ENCODE results near the gene POLR3A.

GRCh38 chr10:78069151-78069550 lies 39.8 kb upstream of the POLR3A start:
- TF ChIP-seq CTCF (IDR thresholded peaks at IDR 0.05) (no peak), NFIC (IDR thresholded peaks at IDR 0.05; ENCODE audit: borderline replicate concordance) (no peak), FOSL2 (IDR thresholded peaks at IDR 0.05; ENCODE audit: borderline replicate concordance, low read depth) (no peak), YY1 (IDR thresholded peaks at IDR 0.05; ENCODE audit: low read depth) (no peak), NRF1 (IDR thresholded peaks at IDR 0.05; ENCODE audit: low read depth, low read length) (no peak), EZH2phosphoT487 (IDR thresholded peaks at IDR 0.05; ENCODE audit: borderline replicate concordance, low read depth) (no peak), RXRA (IDR thresholded peaks at IDR 0.05; ENCODE audit: borderline replicate concordance, low read depth) (no peak), POLR2AphosphoS5 (IDR thresholded peaks at IDR 0.05; ENCODE audit: low read depth, low read length) (no peak), RAD21 (IDR thresholded peaks at IDR 0.05; ENCODE audit: low read length) (no peak), USF2 (IDR thresholded peaks at IDR 0.05; ENCODE audit: borderline replicate concordance, low read depth, low read length) (no peak), ELF1 (IDR thresholded peaks at IDR 0.05) (no peak), FOXM1 (IDR thresholded peaks at IDR 0.05; ENCODE audit: low read depth) (no peak), MAX (IDR thresholded peaks at IDR 0.05; ENCODE audit: low read depth) (no peak), RCOR1 (IDR thresholded peaks at IDR 0.05; ENCODE audit: low read length) (no peak)

Data from SK-N-SH (cell line).